Sigmoid colon (tissue), 4 donors: ENCODE measurements around the gene GRID1.

Experiments
- CTCF ChIP-seq, 4 experiments: fragments of 450-650 bp in 3 of 4; fragments of 200-600 bp in 1 of 4; IDR thresholded peaks; one replicate each; pipeline ENCODE4 v1.5.1; 2016 to 2019; ENCODE audit warnings: antibody characterized with exemption in 4 of 4, mild to moderate bottlenecking in 3 of 4, moderate library complexity in 2 of 4
- EP300 ChIP-seq, 4 donors: sonication (generic); formaldehyde crosslinking; IDR thresholded peaks; one replicate each; pipeline ENCODE4 v1.6.1; 2017; ENCODE audit warnings: antibody characterized with exemption in 4 of 4
- POLR2A ChIP-seq, 2 donors: fragments of 450-650 bp; IDR thresholded peaks; one replicate each; pipeline ENCODE4 v1.6.1; 2016; ENCODE audit warnings: antibody characterized with exemption in 2 of 2, mild to moderate bottlenecking in 2 of 2, moderate library complexity in 2 of 2

DNA sequence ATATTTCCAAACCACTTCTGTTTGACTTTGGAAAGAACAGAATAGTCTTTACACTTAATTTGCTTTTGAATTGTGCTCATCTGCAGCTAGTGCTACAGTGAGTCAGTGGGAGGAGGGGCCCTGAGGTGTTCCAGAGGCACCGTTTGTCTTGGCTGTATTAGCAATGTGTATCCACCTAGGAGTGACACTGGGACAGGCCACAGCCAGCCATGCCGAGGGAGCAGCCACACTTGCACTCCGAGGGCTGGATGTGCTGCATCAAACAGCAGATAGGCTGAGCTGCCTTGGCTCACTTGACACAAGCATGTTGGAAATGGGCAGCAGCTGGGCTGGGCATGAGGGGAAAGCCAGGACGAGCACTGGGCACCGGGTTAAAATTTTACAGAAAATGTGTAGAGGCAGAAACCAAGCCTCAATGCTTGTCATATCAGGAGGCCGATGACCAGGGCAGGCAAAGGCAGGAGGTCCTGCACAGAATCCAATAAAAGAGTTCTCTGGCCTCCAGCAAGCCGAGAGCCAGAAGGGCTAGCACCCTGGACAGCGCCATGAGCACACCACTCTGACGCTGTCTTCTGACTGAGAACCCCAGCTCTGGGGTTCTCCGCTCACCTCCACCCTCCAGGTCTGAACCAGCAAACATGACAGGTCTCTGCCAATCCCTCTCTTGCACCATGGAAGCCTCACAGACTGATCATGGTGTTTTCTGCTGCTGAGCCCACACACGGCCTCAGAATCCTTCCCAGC is 163.3 kb downstream of the GRID1 start:
- TF ChIP-seq CTCF (IDR thresholded peaks at IDR 0.05) (no peak), POLR2A (IDR thresholded peaks at IDR 0.05) (no peak), EP300 (IDR thresholded peaks at IDR 0.05) (no peak)
